HG03064 (cell line): ENCODE results near the gene PXDN.
"Not testable (repeated sequence)": the region's sequence is repeated elsewhere in the genome, so short reads cannot be mapped to it uniquely, and the experiment has no call there.

Experiments used
- ATAC-seq: cut with Tn5 transposase; IDR thresholded peaks from one replicate; pipeline ENCODE4 v1.9.1; 2021; ENCODE audit warnings: low read depth; ENCODE audit not compliant: unreplicated experiment

PXDN gene

GRCh38 chr2:1707771-1708418 lies 36.4 kb downstream of the PXDN start:
- ATAC-seq, result no peak

GRCh38 chr2:1706089-1706841 lies 38.0 kb downstream of the PXDN start:
- ATAC-seq, result not testable (repeated sequence)

GRCh38 chr2:1705557-1706076 lies 38.7 kb downstream of the PXDN start:
- no peak for ATAC-seq

GRCh38 chr2:1704631-1705556 lies 39.4 kb downstream of the PXDN start:
- no peak for ATAC-seq

- ATAC-seq, result no peak
Measured at GRCh38 chr2:1702186-1702565, 42.1 kb downstream of the PXDN start.

- ATAC-seq, result no peak
Measured at GRCh38 chr2:1701556-1702185, 42.6 kb downstream of the PXDN start.

- ATAC-seq, result no peak
Measured at GRCh38 chr2:1701020-1701419, 43.3 kb downstream of the PXDN start.

GRCh38 chr2:1700427-1700826 lies 43.9 kb downstream of the PXDN start:
- ATAC-seq, result not testable (repeated sequence)

GRCh38 chr2:1698188-1698945 lies 45.9 kb downstream of the PXDN start:
- ATAC-seq, result no peak

GRCh38 chr2:1697601-1698000 lies 46.7 kb downstream of the PXDN start:
- no peak for ATAC-seq

GRCh38 chr2:1696472-1696871 lies 47.8 kb downstream of the PXDN start:
- no peak for ATAC-seq

GRCh38 chr2:1694371-1695271 lies 49.7 kb downstream of the PXDN start:
- no peak for ATAC-seq

GRCh38 chr2:1693723-1694122 lies 50.6 kb downstream of the PXDN start:
- ATAC-seq, result no peak

- no peak for ATAC-seq
Measured at GRCh38 chr2:1692342-1692741, 52.0 kb downstream of the PXDN start.

GRCh38 chr2:1691366-1691765 lies 52.9 kb downstream of the PXDN start:
- no peak for ATAC-seq

- no peak for ATAC-seq
Measured at GRCh38 chr2:1690056-1690775, 54.1 kb downstream of the PXDN start.

- ATAC-seq, result no peak
Measured at GRCh38 chr2:1688859-1689258, 55.5 kb downstream of the PXDN start.

GRCh38 chr2:1688161-1688560 lies 56.2 kb downstream of the PXDN start:
- ATAC-seq, result no peak
